Smooth muscle cell (in vitro differentiated cells): ENCODE data around the gene VPS50. TPM values are rescaled to one million over a fixed set of nuclear protein-coding genes. Genes with fewer than 3 reads are reported as not detected.

ENCODE experiments used
- DNase-seq: peaks from one replicate; lab custom pipeline; 2025; ENCODE audit not compliant: unreplicated experiment; lab: John Stamatoyannopoulos, UW
- H2AFZ ChIP-seq: fragments of 200-600 bp; sonication (generic); 2 replicates; pipeline ENCODE4 v1.6.0; 2016; ENCODE audit warnings: antibody characterized with exemption, low read depth, mild to moderate bottlenecking
- H3F3A ChIP-seq: fragments of 200-600 bp; sonication (generic); 2 replicates; pipeline ENCODE4 v1.6.0; 2017; ENCODE audit warnings: antibody characterized with exemption, low read depth
- H3K27ac ChIP-seq: fragments of 200-600 bp; sonication (generic); 2 replicates; pipeline ENCODE4 v1.5.1; 2016; ENCODE audit warnings: low read depth, mild to moderate bottlenecking
- H3K27me3 ChIP-seq: fragments of 200-600 bp; sonication (generic); 2 replicates; pipeline ENCODE4 v1.6.1; 2016; ENCODE audit warnings: low read depth, mild to moderate bottlenecking
- H3K36me3 ChIP-seq: fragments of 200-600 bp; sonication (generic); 2 replicates; pipeline ENCODE4 v1.5.1; 2016; ENCODE audit warnings: low read depth
- H3K4me1 ChIP-seq: fragments of 200-600 bp; sonication (generic); 2 replicates; pipeline ENCODE4 v1.5.1; 2016; ENCODE audit warnings: low read depth
- H3K4me2 ChIP-seq: fragments of 200-600 bp; sonication (generic); 2 replicates; pipeline ENCODE4 v1.6.0; 2016; ENCODE audit warnings: mild to moderate bottlenecking
- H3K4me3 ChIP-seq: fragments of 200-600 bp; sonication (generic); 2 replicates; pipeline ENCODE4 v1.5.1; 2016; ENCODE audit warnings: mild to moderate bottlenecking
- H3K79me2 ChIP-seq: fragments of 200-600 bp; sonication (generic); 2 replicates; pipeline ENCODE4 v1.6.0; 2016; ENCODE audit warnings: low read depth, mild to moderate bottlenecking
- H3K9ac ChIP-seq: fragments of 200-600 bp; sonication (generic); 2 replicates; pipeline ENCODE4 v1.6.0; 2016; ENCODE audit warnings: low read depth
- H3K9me3 ChIP-seq: fragments of 200-600 bp; sonication (generic); replicated peaks from 2 replicates; pipeline ENCODE4 v1.5.1; 2016; ENCODE audit warnings: low read depth
- H4K20me1 ChIP-seq: fragments of 200-600 bp; sonication (generic); 2 replicates; pipeline ENCODE4 v1.6.0; 2016; ENCODE audit warnings: low read depth
- CTCF ChIP-seq: fragments of 200-600 bp; sonication (generic); IDR thresholded peaks from 2 replicates; pipeline ENCODE4 v1.5.1; 2017; ENCODE audit warnings: borderline replicate concordance, mild to moderate bottlenecking, antibody characterized with exemption; ENCODE audit not compliant: insufficient read depth, poor library complexity, severe bottlenecking
- WGBS: methylation state at CpG from one replicate; pipeline ENCODE4 v1.1.7; 2016; ENCODE audit warnings: low lambda C conversion rate; 5-methylcytosine and 5-hydroxymethylcytosine counted together
- polyA plus RNA-seq: library from polyadenylated mRNA; unstranded; fragments of >200 nt; fragmentation: Nextera tagmentation; extraction: Ambion mirVana; gene quantifications from 2 replicates; pipeline ENCODE4 v1.2.1, GENCODE V29; 2016
- total RNA-seq: library from RNA; depleted of rRNA; stranded (reverse); fragments of >200 nt; gene quantifications from 2 replicates; pipeline ENCODE4 v1.2.3, GENCODE V29; 2014

VPS50 gene
- total and polyA plus RNA-seq, 2 experiments from 2014 or later = 7.7 to 26.7 TPM

GRCh38 chr7:93301736-93302135, 69.6 kb downstream of the VPS50 start:
- H3K9ac ChIP-seq = no peak overlapping the region
- H2AFZ ChIP-seq = no peak overlapping the region
- DNase-seq = no peak
- H4K20me1 ChIP-seq = no peaks in the 10 kb centered on the region
- H3K79me2 ChIP-seq = no peaks in the 10 kb centered on the region
- no peak overlapping the region for H3K4me2 ChIP-seq
- H3K36me3 ChIP-seq = no peaks in the 10 kb centered on the region
- no peak for TF ChIP-seq CTCF
- H3F3A ChIP-seq = no peaks in the 10 kb centered on the region
- no peaks in the 10 kb centered on the region for H3K27me3 ChIP-seq
- no peak overlapping the region for H3K4me3 ChIP-seq
- 80% methylated on average over 2 of the region's 2 CpGs for WGBS
- H3K27ac ChIP-seq = peak overlapping the region; percentile 20
- no peaks in the 10 kb centered on the region for H3K9me3 ChIP-seq
- peaks cover 11% of the 10 kb centered on the region for H3K4me1 ChIP-seq

GRCh38 chr7:93307131-93307660, 75.0 kb downstream of the VPS50 start:
- H3K9ac ChIP-seq = peak overlapping the region; percentile 31
- H3K9me3 ChIP-seq = no peaks in the 10 kb centered on the region
- H3K4me2 ChIP-seq = peak overlapping the region; percentile 76
- H3F3A ChIP-seq = no peaks in the 10 kb centered on the region
- no peak overlapping the region for H3K4me3 ChIP-seq
- H3K79me2 ChIP-seq = no peaks in the 10 kb centered on the region
- no peaks in the 10 kb centered on the region for H3K36me3 ChIP-seq
- WGBS = 33% methylated on average over 5 of the region's 5 CpGs
- no peaks in the 10 kb centered on the region for H3K27me3 ChIP-seq
- H3K4me1 ChIP-seq = no peaks in the 10 kb centered on the region
- H3K27ac ChIP-seq = peak overlapping the region; percentile 82
- no peak for TF ChIP-seq CTCF
- H2AFZ ChIP-seq = peak overlapping the region; percentile 52
- DNase-seq = no peak
- H4K20me1 ChIP-seq = no peaks in the 10 kb centered on the region

GRCh38 chr7:93307943-93308342, 75.8 kb downstream of the VPS50 start:
- Histone ChIP-seq H3K79me2 (no peaks in the 10 kb centered on the region), H2AFZ (no peak overlapping the region), H3K27me3 (no peaks in the 10 kb centered on the region), H3K36me3 (no peaks in the 10 kb centered on the region), H3K27ac (peak overlapping the region; percentile 82), H3K4me2 (peak overlapping the region; percentile 76), H3K9me3 (no peaks in the 10 kb centered on the region), H3K9ac (peak overlapping the region; percentile 36), H3K4me3 (no peak overlapping the region), H3F3A (no peaks in the 10 kb centered on the region), H4K20me1 (no peaks in the 10 kb centered on the region), H3K4me1 (no peaks in the 10 kb centered on the region)
- no peak for DNase-seq
- WGBS = 100% methylated on average over 1 of the region's 1 CpG
- no peak for TF ChIP-seq CTCF

- no peak overlapping the region for H2AFZ ChIP-seq
- H3K9me3 ChIP-seq = no peaks in the 10 kb centered on the region
- no peak overlapping the region for H3K27ac ChIP-seq
- 87% methylated on average over 4 of the region's 4 CpGs for WGBS
- H3F3A ChIP-seq = no peaks in the 10 kb centered on the region
- no peaks in the 10 kb centered on the region for H3K27me3 ChIP-seq
- no peak overlapping the region for H3K4me2 ChIP-seq
- no peak for DNase-seq
- H4K20me1 ChIP-seq = no peaks in the 10 kb centered on the region
- H3K9ac ChIP-seq = no peak overlapping the region
- no peaks in the 10 kb centered on the region for H3K4me1 ChIP-seq
- H3K79me2 ChIP-seq = no peaks in the 10 kb centered on the region
- no peak for TF ChIP-seq CTCF
- no peak overlapping the region for H3K4me3 ChIP-seq
- no peaks in the 10 kb centered on the region for H3K36me3 ChIP-seq
Observed at GRCh38 chr7:93310346-93310745, 78.2 kb downstream of the VPS50 start.
